ENCODE measurements around the gene LRRC27.
A peak's percentile ranks its signal among the peaks of the same experiment; 100 is the strongest.

LRRC27 gene

GRCh38 chr10:132414402-132415016 lies 82.5 kb downstream of the LRRC27 start:
- DNase-seq (ENCODE audit: low read depth) = no peak

DNA sequence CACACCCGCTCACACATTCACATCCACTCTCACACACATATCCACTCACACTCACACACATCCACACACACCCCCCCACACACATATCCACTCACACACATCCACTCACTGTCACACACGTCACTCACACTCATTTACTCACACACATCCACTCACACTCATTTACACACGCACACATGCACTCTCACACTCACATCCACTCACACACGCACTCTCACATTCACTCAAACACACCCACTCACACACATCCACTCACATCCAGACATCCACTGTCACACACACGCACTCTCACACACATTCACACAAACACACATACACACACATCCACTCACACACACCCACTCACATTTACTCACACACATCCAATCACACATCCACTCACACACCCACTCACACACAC lies 83.3 kb downstream of the LRRC27 start:
- DNase-seq (ENCODE audit: low read depth) = no peak

GRCh38 chr10:132415956-132416355 lies 84.0 kb downstream of the LRRC27 start:
- no peak for DNase-seq (ENCODE audit: low read depth)

DNA sequence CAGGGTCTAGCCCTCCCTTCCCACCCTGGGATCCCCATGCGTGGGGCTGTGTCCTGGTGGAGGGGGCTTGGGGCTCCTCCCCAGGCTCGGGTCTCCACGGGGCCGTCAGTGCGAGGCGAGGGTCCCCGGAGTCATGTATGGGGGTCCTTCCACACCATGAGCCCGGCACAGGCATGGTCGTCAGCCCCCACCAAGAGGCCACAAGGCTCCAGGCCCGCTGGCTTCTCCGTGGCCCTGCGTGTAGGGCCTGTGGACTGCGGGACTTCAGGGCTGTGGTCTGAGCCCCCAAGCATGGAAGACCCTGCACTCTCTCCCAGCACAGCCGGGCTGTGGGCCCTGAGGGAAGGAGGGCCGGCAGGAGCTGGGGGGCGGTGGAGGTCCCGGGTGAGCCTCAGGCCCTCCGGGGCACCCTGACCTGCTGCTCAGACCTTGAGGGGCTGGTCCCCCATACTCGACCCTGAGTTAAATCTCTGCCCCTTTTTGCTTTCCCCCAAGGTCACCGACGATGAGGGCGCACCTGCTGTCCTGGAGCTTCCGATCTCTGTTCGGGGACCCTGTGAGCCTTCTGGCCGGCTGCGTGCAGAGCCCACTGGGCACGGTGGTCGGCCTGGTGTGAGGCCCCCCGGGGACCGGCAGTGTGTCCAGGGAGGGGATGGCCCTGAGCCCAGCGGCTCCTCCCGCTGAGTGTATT lies 84.7 kb downstream of the LRRC27 start:
- DNase-seq (ENCODE audit: low read depth) = no peak

DNA sequence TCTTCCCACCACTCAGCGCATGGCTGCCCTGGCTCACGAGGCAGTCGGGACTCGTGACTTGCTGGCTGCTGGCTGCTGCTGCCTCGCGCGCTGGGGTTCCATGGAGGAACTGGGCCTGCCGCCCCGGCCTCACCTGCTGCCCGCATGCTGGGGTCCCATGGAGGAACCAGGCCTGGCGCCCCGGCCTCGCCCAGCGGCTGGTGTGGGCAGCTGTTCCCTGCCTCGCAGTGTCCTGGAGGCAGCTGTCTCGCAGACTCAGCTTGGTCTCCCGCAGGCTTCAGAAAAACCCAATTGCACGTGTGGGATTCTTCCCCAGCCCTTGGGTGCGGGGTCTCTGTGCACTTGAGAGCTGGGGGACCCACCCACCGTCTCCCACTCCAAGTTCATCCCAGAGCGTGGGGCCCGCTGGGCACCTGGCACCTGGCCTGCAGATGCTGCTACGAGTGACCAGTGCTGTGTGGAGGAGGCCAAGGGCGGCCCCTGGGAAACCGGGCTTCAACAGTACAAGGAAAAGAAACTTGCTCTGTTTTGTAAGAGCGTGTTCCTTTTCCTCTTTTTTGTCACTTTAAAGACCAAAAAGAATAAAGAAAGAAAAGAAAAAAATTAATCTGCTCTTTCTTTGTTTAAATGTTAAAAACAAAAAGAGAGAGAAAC lies 85.4 kb downstream of the LRRC27 start:
- DNase-seq (ENCODE audit: low read depth) = no peak

GRCh38 chr10:132417957-132418441 lies 86.0 kb downstream of the LRRC27 start:
- no peak for DNase-seq (ENCODE audit: low read depth)

DNA sequence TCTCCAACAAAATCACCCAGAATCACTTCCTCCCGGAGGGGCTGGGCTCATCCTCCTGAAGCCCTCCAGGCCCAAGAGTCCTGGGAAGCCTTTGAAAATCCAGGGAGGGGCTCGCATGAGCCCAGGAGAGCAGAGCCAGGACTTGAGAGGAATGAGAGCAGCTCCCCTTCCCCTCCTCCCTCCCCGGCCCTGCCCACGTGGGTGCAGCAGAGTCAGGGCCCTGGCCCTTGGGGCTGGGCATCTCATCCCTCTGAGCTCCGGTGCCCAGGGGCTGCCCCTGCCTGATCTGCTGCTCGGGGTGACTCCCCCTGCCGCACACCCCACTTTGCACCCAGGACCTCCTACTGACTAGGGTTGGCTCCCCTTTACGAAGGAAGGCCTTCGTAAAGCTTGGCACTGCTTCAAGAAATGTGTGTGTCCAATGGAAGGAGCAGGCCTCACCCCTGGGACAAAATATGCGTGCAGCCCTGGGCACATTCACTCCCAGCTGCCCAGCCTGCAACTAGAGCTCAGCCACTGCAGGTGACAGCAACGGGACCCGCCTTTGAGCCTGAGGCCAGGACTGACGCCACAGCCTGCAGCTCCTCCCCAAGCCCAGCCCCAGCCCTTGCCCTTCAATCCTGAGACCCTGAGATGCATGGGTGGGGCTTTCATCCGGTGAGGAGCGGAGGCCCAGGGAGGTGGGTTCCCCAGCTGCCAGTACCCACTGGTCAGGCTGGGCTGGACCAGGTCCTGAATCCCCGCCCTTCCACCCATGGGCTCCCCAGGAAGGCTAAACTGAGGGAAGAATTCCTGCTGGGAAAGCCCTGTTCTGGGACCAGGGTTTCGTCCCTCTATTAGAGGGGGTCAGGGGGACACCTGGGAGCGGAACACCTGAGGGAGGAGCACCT lies 86.8 kb downstream of the LRRC27 start:
- DNase-seq (ENCODE audit: low read depth) = no peak

- no peak for DNase-seq (ENCODE audit: low read depth)
These were observed 87.8 kb downstream of the LRRC27 start for GRCh38 chr10:132419538-132420468.

- no peak for DNase-seq (ENCODE audit: low read depth)
These were observed 88.5 kb downstream of the LRRC27 start for GRCh38 chr10:132420469-132420980.

DNA sequence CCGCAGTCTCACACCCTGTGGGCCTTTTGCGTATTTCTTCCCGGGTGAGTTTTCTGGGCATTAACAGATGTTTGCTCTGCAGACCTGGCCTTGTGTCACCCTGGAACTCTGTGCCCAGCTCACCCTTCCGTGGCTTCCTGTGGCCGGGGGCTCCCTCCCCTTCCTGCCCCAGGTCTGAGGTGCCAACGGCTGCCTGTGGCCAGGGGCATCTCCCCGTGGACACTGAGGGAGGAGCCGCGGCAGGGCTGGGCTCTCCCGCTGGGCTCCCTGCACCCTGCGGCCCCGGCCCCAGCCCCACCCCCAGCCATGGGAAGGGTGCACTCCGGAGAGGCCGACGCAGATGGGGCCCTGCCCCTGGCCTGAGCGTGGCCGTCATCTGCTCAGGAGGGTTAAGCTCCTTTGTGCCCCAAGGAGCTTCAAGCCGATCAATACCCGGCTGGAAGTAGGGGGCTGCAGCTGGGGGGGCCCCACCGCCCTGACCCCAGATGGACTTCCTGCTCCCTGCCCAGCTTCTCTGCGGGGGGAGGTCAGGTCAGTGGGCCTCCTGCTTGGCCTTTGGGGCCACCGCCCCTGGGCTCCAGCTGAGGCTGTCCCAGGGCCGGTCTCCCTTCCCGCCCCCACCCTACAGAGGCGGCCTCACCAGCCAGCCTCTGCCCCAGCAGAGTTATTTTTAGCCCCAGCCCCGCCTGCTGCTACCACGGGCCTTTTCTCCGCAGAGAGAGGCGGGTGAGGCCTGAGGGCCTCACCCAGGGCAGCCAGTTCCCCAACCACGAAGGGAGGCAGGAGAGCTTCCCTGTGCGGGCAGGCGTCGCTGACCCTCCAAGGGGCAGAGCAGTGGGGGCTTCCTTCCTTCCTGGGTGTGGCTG lies 89.2 kb downstream of the LRRC27 start:
- DNase-seq (ENCODE audit: low read depth) = peak; percentile 82

DNA sequence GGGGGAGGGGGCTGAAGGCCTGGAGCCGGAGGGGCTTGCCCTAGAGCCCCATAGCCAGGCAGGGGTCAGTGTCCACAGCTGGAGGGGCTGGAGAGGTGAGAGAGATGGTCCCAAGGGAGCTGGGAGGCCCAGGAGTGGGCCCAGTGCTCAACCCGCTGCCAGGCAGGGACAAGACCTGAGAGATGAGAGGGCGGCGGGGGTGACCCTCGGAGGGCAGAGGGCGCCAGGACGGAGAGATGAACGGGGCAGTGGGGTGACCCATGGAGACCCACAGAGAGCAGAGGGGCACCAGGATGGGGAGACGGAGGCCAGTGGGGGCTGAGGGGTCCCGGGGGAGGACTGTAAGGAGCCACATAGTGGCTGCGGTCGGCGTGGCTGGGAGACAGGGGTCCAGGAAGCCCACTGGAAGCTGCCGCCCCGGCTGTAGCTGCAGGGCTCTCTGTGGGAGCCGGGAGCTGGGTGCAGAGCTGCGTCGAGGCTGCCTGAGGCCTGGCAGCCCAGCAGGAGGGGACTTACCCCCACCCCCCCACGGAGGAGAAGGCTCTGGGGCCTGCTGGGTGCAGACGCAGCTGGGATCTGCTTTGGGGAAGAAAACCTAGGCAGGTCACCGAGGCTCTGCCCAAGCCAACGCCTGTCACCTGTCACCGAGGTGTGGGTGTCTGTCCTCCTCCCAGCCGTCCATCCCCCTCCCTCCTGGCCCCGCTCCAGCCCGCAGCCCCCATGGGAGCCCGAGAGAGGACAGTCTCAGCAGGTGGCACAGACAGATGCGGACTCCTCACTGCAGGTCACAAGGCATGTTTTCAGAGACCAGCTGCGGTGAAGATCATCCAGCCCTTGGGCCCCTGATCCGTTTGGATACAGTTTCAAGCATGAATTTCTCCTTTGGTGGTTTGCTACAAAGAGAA lies 90.1 kb downstream of the LRRC27 start:
- DNase-seq (ENCODE audit: low read depth) = no peak

DNA sequence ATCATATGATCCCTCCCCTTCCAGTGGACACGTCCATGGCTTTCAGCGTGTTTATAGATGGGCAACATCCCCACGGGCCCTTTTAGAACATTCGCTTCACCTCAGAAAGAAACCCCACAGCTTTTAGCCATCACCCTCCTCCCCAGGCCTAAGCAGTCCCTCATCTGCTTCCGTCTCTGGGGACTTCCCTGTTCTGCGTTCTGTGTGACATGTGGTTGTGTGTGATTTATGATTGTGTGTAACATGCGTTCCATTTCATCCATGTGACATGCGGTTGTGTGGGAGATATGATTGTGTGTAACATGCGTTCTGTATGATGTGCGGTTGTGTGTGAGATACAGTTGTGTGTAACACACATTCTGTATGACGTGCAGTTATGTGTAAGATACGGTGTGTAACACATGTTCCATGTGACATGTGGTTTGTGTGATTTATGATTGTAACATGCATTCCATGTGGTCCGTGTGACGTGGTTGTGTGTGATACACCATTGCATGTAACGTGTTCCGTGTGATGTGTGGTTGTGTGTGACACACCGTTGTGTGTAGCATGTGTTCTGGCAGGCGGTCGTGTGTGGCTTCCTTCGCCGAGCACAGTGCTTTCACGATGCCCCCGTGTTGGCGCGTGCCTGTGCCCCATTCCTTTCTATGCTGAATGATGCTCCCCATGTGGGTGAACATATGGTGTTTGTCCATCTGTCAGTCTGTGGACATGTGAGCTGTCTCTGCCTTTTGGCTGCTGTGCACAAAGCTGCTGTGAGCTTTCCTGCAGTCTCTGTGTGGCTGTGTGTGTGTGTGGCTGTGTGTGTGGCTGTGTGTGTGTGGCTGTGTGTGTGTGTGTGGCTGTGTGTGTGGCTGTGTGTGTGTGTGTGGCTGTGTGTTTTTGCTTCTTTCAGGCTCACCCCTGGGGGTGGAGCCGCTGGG lies 91.2 kb downstream of the LRRC27 start:
- no peak for DNase-seq (ENCODE audit: low read depth)

- DNase-seq (ENCODE audit: low read depth) = no peak
These were observed 92.2 kb downstream of the LRRC27 start for GRCh38 chr10:132423966-132424861.

GRCh38 chr10:132425029-132425756 lies 93.2 kb downstream of the LRRC27 start:
- DNase-seq (ENCODE audit: low read depth) = no peak

DNA sequence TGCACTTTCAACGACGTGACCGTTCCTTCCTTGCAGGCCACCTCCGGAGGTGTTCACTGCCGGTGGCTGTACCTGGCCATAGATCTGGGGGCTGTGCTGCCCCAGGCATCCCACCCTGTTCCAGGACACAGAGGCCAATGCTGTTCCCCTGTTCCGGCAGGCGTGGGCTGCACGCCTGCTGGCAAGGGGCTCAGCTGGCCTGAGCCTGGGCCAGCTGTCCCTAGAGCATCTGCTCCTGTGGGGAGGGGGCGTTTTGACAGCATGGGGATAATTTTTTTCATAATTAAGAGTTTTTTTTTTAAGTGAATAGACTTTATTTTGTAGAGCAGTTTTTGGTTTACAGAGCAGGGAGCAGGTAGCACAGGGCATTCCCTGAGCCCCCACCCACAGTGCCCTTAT lies 93.8 kb downstream of the LRRC27 start:
- no peak for DNase-seq (ENCODE audit: low read depth)

All from CMK (cell line).